Caco-2 (cell line): ENCODE measurements around the gene SBNO2. TPM values are rescaled to one million over a fixed set of nuclear protein-coding genes. Genes with fewer than 3 reads are reported as not detected.

Source experiments
- BruUV-seq: library from RNA; stranded (reverse); fragments of 400-500 nt; replicated peaks from 2 replicates; lab custom pipeline; 2021; lab: Mats Ljungman, UMichigan
- CTCF ChIA-PET: fragments of 300-600 bp; sonication (Branson Sonifier 250); formaldehyde crosslinking; loops from one replicate; lab custom pipeline; 2022; ENCODE audit warnings: antibody characterized with exemption; lab: Charles Lee
- POLR2A ChIA-PET: fragments of 300-600 bp; sonication (Branson Sonifier 250); formaldehyde crosslinking; loops from one replicate; lab custom pipeline; 2022; ENCODE audit warnings: antibody characterized with exemption; lab: Charles Lee
- DNase-seq, 2 experiments: peaks; one replicate each; pipeline versions ENCODE4 v3.0.0 to v3.0.0-alpha.2; 2020 to 2022
- H3K27me3 ChIP-seq: replicated peaks from 2 replicates; pipeline ENCODE4 v1.6.0; 2011; ENCODE audit warnings: low read length; ENCODE audit not compliant: control insufficient read depth, insufficient read depth
- H3K36me3 ChIP-seq: 2 replicates; pipeline ENCODE4 v1.5.1; 2011; ENCODE audit warnings: low read length; ENCODE audit not compliant: control insufficient read depth, insufficient read depth
- H3K4me1 ChIP-seq: fragments of 250-450 bp; sonication (Bioruptor Pico); 2 replicates; pipeline ENCODE4 v1.5.1; 2020; ENCODE audit warnings: mild to moderate bottlenecking
- H3K4me3 ChIP-seq: 2 replicates; pipeline ENCODE4 v1.5.1; 2011; ENCODE audit warnings: low read depth, mild to moderate bottlenecking, control low read depth, low read length
- H3K9me3 ChIP-seq: fragments of 250-450 bp; sonication (Bioruptor Pico); 2 replicates; pipeline ENCODE4 v1.5.1; 2020; ENCODE audit warnings: mild to moderate bottlenecking, moderate library complexity
- H3K27ac Mint-ChIP-seq: one replicate; pipeline ENCODE4 v1.8.0; 2022; ENCODE audit warnings: mixed read lengths; ENCODE audit not compliant: unreplicated experiment
- H3K27me3 Mint-ChIP-seq: one replicate; pipeline ENCODE4 v1.8.0; 2022; ENCODE audit warnings: mixed read lengths; ENCODE audit not compliant: insufficient read depth, unreplicated experiment
- H3K36me3 Mint-ChIP-seq: one replicate; pipeline ENCODE4 v1.8.0; 2022; ENCODE audit warnings: mild to moderate bottlenecking, mixed read lengths; ENCODE audit not compliant: insufficient read depth, unreplicated experiment
- H3K4me1 Mint-ChIP-seq: one replicate; pipeline ENCODE4 v1.8.0; 2022; ENCODE audit warnings: low read depth, mixed read lengths; ENCODE audit not compliant: unreplicated experiment
- H3K4me3 Mint-ChIP-seq: one replicate; pipeline ENCODE4 v1.8.0; 2022; ENCODE audit warnings: mild to moderate bottlenecking, moderate library complexity, mixed read lengths; ENCODE audit not compliant: unreplicated experiment
- H3K9me3 Mint-ChIP-seq: one replicate; pipeline ENCODE4 v1.8.0; 2022; ENCODE audit warnings: mixed read lengths; ENCODE audit not compliant: unreplicated experiment
- intact Hi-C: fragments of 100-400 bp; cut with micrococcal nuclease; formaldehyde crosslinking; loops from one replicate; pipeline ENCODE4 v1.10.0; 2022; ENCODE audit not compliant: unreplicated experiment
- total RNA-seq: library from RNA; stranded (reverse); gene quantifications from 2 replicates; pipeline ENCODE4 v1.2.3, GENCODE V29; 2022
- TF ChIP-seq, protein P1 (sequence below), 2 experiments: fragments of 200-600 bp in 1 of 2; IDR thresholded peaks; 1 replicate in 1 of 2; 2 replicates in 1 of 2; pipeline versions ENCODE4 v1.5.1 to v1.8.0; 2011 to 2022; ENCODE audit warnings: antibody characterized with exemption in 1 of 2, control low read depth in 1 of 2, inconsistent platforms in 1 of 2, low read depth in 1 of 2, low read length in 1 of 2, mild to moderate bottlenecking in 1 of 2, moderate library complexity in 1 of 2; ENCODE audit not compliant: insufficient read depth in 1 of 2, severe bottlenecking in 1 of 2, unreplicated experiment in 1 of 2

SBNO2 gene
- total RNA-seq, 1 experiment from 2014 or later: 41.2 TPM

DNA sequence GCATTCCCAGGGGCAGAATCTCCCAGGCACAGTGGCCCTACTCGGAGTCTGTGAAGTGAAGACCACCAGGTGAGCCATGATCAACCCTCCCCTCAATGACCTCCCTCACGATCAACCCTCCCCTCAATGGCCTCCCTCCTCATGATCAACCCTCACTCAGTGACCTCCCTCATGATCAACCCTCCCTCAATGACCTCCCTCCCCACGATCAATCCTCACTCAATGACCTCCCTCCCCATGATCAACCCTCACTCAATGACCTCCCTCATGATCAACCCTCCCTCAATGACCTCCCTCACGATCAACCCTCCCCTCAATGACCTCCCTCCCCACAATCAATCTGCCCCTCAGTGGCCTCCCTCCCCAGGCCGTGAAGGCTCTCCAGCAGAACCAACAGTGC lies 32.1 kb downstream of the SBNO2 start:
- H3K27me3 ChIP-seq: no peaks in the 10 kb centered on the region
- POLR2A ChIA-PET: no interaction called here
- DNase-seq: no peak
- Mint-ChIP-seq H3K4me3 (no peak overlapping the region), H3K9me3 (peaks cover 18% of the 10 kb centered on the region), H3K4me1 (no peaks in the 10 kb centered on the region), H3K27ac (peak overlapping the region; percentile 35), H3K27me3 (no peaks in the 10 kb centered on the region), H3K36me3 (peaks cover 65% of the 10 kb centered on the region)
- no peaks in the 10 kb centered on the region for H3K4me1 ChIP-seq
- CTCF ChIA-PET: no interaction called here
- intact Hi-C loops: no loop called here
- TF ChIP-seq, protein P1, sequence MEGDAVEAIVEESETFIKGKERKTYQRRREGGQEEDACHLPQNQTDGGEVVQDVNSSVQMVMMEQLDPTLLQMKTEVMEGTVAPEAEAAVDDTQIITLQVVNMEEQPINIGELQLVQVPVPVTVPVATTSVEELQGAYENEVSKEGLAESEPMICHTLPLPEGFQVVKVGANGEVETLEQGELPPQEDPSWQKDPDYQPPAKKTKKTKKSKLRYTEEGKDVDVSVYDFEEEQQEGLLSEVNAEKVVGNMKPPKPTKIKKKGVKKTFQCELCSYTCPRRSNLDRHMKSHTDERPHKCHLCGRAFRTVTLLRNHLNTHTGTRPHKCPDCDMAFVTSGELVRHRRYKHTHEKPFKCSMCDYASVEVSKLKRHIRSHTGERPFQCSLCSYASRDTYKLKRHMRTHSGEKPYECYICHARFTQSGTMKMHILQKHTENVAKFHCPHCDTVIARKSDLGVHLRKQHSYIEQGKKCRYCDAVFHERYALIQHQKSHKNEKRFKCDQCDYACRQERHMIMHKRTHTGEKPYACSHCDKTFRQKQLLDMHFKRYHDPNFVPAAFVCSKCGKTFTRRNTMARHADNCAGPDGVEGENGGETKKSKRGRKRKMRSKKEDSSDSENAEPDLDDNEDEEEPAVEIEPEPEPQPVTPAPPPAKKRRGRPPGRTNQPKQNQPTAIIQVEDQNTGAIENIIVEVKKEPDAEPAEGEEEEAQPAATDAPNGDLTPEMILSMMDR (IDR thresholded peaks at IDR 0.05; ENCODE audit: insufficient read depth in 1 of 2, low read depth in 1 of 2, low read length in 1 of 2, severe bottlenecking in 1 of 2, unreplicated experiment in 1 of 2): no peak
- H3K36me3 ChIP-seq: peaks cover 5% of the 10 kb centered on the region
- no TSS peak for BruUV-seq
- no peak overlapping the region for H3K4me3 ChIP-seq
- no peaks in the 10 kb centered on the region for H3K9me3 ChIP-seq

DNA sequence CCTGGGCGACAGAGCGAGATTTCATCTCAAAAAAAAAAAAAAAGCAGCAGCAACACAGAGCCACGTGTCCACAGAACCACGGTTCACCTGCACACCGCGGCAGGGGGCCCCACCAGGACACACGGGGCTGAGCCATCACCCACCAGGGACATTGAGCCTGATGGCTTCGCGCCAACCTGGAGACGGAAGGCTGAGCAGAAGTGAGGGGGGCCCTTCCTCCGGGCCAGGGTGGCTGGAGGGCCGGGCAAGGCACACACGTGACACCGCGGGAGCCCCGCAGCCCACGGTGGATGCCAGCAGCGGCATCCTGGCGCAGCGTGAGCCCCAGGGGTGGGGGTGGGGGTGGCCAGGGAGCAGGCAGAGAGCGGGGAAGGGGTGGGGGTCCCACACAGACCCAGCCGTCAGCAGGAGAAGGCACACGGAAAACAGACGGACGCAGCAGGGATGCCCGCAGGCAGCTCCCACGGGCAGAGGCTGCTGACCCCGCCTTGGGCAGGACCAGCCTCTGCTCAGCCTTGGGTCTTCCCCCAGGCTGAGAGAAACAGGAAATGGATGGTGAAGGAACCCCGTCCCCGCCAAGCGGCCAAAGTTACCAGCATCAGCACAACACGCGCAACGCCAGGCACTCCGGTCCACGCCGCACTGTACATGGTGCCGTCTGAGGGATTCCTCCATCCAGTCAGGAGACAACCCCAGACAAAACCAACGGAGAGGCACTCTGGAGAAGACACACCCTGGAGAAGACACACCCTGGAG lies 33.6 kb downstream of the SBNO2 start:
- POLR2A ChIA-PET: no interaction called here
- H3K27ac Mint-ChIP-seq: no peak overlapping the region
- no peak for DNase-seq

DNA sequence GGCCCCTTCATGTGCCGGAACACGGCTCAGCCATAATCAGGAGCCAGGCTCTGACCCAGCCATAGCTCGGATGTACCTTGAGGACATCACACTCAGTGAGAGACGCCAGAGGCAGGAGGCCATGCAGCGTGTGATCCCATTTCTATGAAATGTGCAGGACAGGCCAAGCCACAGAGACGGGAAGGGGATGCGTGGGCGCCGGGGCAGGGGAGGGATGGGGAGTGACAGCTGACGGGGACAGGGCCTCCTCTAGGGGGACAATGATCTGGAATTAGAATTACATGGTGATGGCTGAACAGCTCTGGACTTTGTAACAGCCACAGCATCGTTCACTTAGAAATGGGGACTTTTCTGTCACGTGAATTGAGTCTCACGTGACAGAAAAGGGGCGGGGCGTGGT lies 34.9 kb downstream of the SBNO2 start:
- BruUV-seq: no TSS peak
- CTCF ChIA-PET: no interaction called here
- no peaks in the 10 kb centered on the region for H3K27me3 Mint-ChIP-seq

More for the DNA sequence above, 33.6 kb downstream of the SBNO2 start:
- BruUV-seq: no TSS peak
- intact Hi-C loops: no loop called here
- H3K4me3 ChIP-seq: no peak overlapping the region
- peaks cover 18% of the 10 kb centered on the region for H3K9me3 Mint-ChIP-seq
- H3K36me3 Mint-ChIP-seq: peaks cover 62% of the 10 kb centered on the region
- no peak overlapping the region for H3K4me3 Mint-ChIP-seq
- H3K27me3 Mint-ChIP-seq: no peaks in the 10 kb centered on the region
- H3K9me3 ChIP-seq: no peaks in the 10 kb centered on the region
- no peaks in the 10 kb centered on the region for H3K27me3 ChIP-seq
- CTCF ChIA-PET: no interaction called here
- TF ChIP-seq, protein P1 (IDR thresholded peaks at IDR 0.05; ENCODE audit: insufficient read depth in 1 of 2, low read depth in 1 of 2, low read length in 1 of 2, severe bottlenecking in 1 of 2, unreplicated experiment in 1 of 2): no peak
- H3K36me3 ChIP-seq: peaks cover 5% of the 10 kb centered on the region
- H3K4me1 Mint-ChIP-seq: no peaks in the 10 kb centered on the region
- no peaks in the 10 kb centered on the region for H3K4me1 ChIP-seq

More for the DNA sequence above, 34.9 kb downstream of the SBNO2 start:
- POLR2A ChIA-PET: no interaction called here
- Histone ChIP-seq H3K4me3 (no peak overlapping the region), H3K36me3 (peaks cover 5% of the 10 kb centered on the region), H3K4me1 (no peaks in the 10 kb centered on the region), H3K9me3 (no peaks in the 10 kb centered on the region), H3K27me3 (no peaks in the 10 kb centered on the region)
- Mint-ChIP-seq H3K4me3 (no peak overlapping the region), H3K9me3 (peaks cover 9% of the 10 kb centered on the region), H3K4me1 (no peaks in the 10 kb centered on the region), H3K27ac (no peak overlapping the region), H3K36me3 (peaks cover 51% of the 10 kb centered on the region)
- intact Hi-C loops: no loop called here
- DNase-seq: no peak
- TF ChIP-seq, protein P1 (IDR thresholded peaks at IDR 0.05; ENCODE audit: insufficient read depth in 1 of 2, low read depth in 1 of 2, low read length in 1 of 2, severe bottlenecking in 1 of 2, unreplicated experiment in 1 of 2): no peak
